ENCODE measurements around the gene PROZ. TPM values are rescaled to one million over a fixed set of nuclear protein-coding genes. Genes with fewer than 3 reads are reported as not detected.
A peak's percentile ranks its signal among the peaks of the same experiment; 100 is the strongest.

PROZ gene
- total and polyA plus RNA-seq, 2 of the 13 experiments (the other 11 are each of a cell fraction or from before 2014, with no cell fraction given), result 5.6 to 22.5 TPM

DNA sequence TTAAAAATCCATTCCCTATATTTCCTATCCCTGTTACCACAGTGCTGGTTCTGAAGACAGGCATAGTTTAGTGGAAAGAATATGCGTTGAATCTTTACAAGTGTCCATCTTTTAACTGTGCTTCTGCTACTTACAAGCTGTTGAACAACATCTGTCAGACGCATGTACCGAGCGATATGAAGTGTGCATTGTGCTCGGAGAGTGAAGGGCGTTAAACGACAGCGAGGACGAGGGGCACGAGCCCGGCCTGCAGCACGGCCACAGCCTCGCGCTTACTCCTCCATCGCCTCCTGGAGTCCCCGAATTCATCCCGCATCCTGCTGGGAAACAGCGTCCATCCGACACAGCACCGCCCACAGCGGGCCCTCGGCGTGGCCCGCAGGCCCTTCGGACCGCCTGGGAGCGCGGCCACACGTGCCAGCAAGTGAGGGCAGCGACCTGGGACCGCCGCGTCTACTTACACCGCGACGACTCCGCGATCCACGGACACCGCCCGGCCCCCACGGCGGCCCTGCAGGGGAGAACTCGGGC is 49.5 kb downstream of the PROZ start (continued):
- TF ChIP-seq, protein P1, sequence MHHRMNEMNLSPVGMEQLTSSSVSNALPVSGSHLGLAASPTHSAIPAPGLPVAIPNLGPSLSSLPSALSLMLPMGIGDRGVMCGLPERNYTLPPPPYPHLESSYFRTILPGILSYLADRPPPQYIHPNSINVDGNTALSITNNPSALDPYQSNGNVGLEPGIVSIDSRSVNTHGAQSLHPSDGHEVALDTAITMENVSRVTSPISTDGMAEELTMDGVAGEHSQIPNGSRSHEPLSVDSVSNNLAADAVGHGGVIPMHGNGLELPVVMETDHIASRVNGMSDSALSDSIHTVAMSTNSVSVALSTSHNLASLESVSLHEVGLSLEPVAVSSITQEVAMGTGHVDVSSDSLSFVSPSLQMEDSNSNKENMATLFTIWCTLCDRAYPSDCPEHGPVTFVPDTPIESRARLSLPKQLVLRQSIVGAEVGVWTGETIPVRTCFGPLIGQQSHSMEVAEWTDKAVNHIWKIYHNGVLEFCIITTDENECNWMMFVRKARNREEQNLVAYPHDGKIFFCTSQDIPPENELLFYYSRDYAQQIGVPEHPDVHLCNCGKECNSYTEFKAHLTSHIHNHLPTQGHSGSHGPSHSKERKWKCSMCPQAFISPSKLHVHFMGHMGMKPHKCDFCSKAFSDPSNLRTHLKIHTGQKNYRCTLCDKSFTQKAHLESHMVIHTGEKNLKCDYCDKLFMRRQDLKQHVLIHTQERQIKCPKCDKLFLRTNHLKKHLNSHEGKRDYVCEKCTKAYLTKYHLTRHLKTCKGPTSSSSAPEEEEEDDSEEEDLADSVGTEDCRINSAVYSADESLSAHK (CRISPR knock-in tag; IDR thresholded peaks at IDR 0.05; ENCODE audit: borderline replicate concordance), result peak; percentile 42; the same call in 1 of the 2 replicates
- TF ChIP-seq, protein P2, sequence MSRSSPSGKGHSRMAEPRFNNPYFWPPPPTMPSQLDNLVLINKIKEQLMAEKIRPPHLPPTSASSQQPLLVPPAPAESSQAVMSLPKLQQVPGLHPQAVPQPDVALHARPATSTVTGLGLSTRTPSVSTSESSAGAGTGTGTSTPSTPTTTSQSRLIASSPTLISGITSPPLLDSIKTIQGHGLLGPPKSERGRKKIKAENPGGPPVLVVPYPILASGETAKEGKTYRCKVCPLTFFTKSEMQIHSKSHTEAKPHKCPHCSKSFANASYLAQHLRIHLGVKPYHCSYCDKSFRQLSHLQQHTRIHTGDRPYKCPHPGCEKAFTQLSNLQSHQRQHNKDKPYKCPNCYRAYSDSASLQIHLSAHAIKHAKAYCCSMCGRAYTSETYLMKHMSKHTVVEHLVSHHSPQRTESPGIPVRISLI (CRISPR knock-in tag; IDR thresholded peaks at IDR 0.05; ENCODE audit: borderline replicate concordance), result no peak
- TF ChIP-seq, protein P3, sequence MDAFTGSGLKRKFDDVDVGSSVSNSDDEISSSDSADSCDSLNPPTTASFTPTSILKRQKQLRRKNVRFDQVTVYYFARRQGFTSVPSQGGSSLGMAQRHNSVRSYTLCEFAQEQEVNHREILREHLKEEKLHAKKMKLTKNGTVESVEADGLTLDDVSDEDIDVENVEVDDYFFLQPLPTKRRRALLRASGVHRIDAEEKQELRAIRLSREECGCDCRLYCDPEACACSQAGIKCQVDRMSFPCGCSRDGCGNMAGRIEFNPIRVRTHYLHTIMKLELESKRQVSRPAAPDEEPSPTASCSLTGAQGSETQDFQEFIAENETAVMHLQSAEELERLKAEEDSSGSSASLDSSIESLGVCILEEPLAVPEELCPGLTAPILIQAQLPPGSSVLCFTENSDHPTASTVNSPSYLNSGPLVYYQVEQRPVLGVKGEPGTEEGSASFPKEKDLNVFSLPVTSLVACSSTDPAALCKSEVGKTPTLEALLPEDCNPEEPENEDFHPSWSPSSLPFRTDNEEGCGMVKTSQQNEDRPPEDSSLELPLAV (CRISPR knock-in tag; conservative IDR thresholded peaks at IDR 0.05; ENCODE audit: low read depth), result no peak
- TF ChIP-seq FOXP1 (IDR thresholded peaks at IDR 0.05) (no peak), FOXP1 (CRISPR knock-in tag; IDR thresholded peaks at IDR 0.05) (no peak), SIX1 (CRISPR knock-in tag; IDR thresholded peaks at IDR 0.05; ENCODE audit: borderline replicate concordance) (no peak), GZF1 (CRISPR knock-in tag; IDR thresholded peaks at IDR 0.05) (no peak), FOXM1 (CRISPR knock-in tag; IDR thresholded peaks at IDR 0.05) (peak; percentile 48; the same call in 1 of the 2 replicates), ZNF160 (CRISPR knock-in tag; IDR thresholded peaks at IDR 0.05) (no peak), ZNF878 (CRISPR knock-in tag; IDR thresholded peaks at IDR 0.05) (no peak), ZNF383 (CRISPR knock-in tag; IDR thresholded peaks at IDR 0.05; ENCODE audit: borderline replicate concordance) (no peak)
- TF ChIP-seq, protein P4, sequence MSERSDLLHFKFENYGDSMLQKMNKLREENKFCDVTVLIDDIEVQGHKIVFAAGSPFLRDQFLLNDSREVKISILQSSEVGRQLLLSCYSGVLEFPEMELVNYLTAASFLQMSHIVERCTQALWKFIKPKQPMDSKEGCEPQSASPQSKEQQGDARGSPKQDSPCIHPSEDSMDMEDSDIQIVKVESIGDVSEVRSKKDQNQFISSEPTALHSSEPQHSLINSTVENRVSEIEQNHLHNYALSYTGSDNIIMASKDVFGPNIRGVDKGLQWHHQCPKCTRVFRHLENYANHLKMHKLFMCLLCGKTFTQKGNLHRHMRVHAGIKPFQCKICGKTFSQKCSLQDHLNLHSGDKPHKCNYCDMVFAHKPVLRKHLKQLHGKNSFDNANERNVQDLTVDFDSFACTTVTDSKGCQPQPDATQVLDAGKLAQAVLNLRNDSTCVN (CRISPR knock-in tag; IDR thresholded peaks at IDR 0.05; ENCODE audit: borderline replicate concordance), result peak; percentile 2; the same call in 1 of the 2 replicates
- TF ChIP-seq, protein P5, sequence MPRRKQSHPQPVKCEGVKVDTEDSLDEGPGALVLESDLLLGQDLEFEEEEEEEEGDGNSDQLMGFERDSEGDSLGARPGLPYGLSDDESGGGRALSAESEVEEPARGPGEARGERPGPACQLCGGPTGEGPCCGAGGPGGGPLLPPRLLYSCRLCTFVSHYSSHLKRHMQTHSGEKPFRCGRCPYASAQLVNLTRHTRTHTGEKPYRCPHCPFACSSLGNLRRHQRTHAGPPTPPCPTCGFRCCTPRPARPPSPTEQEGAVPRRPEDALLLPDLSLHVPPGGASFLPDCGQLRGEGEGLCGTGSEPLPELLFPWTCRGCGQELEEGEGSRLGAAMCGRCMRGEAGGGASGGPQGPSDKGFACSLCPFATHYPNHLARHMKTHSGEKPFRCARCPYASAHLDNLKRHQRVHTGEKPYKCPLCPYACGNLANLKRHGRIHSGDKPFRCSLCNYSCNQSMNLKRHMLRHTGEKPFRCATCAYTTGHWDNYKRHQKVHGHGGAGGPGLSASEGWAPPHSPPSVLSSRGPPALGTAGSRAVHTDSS (CRISPR knock-in tag; conservative IDR thresholded peaks at IDR 0.05), result no peak
- TF ChIP-seq, protein P6, sequence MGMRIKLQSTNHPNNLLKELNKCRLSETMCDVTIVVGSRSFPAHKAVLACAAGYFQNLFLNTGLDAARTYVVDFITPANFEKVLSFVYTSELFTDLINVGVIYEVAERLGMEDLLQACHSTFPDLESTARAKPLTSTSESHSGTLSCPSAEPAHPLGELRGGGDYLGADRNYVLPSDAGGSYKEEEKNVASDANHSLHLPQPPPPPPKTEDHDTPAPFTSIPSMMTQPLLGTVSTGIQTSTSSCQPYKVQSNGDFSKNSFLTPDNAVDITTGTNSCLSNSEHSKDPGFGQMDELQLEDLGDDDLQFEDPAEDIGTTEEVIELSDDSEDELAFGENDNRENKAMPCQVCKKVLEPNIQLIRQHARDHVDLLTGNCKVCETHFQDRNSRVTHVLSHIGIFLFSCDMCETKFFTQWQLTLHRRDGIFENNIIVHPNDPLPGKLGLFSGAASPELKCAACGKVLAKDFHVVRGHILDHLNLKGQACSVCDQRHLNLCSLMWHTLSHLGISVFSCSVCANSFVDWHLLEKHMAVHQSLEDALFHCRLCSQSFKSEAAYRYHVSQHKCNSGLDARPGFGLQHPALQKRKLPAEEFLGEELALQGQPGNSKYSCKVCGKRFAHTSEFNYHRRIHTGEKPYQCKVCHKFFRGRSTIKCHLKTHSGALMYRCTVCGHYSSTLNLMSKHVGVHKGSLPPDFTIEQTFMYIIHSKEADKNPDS (CRISPR knock-in tag; IDR thresholded peaks at IDR 0.05), result 0 out of 2 replicates have a peak, but pooled peaks have one; percentile 3
- TF ChIP-seq, protein P7, sequence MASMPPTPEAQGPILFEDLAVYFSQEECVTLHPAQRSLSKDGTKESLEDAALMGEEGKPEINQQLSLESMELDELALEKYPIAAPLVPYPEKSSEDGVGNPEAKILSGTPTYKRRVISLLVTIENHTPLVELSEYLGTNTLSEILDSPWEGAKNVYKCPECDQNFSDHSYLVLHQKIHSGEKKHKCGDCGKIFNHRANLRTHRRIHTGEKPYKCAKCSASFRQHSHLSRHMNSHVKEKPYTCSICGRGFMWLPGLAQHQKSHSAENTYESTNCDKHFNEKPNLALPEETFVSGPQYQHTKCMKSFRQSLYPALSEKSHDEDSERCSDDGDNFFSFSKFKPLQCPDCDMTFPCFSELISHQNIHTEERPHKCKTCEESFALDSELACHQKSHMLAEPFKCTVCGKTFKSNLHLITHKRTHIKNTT (CRISPR knock-in tag; IDR thresholded peaks at IDR 0.05), result no peak
- TF ChIP-seq, protein P8, sequence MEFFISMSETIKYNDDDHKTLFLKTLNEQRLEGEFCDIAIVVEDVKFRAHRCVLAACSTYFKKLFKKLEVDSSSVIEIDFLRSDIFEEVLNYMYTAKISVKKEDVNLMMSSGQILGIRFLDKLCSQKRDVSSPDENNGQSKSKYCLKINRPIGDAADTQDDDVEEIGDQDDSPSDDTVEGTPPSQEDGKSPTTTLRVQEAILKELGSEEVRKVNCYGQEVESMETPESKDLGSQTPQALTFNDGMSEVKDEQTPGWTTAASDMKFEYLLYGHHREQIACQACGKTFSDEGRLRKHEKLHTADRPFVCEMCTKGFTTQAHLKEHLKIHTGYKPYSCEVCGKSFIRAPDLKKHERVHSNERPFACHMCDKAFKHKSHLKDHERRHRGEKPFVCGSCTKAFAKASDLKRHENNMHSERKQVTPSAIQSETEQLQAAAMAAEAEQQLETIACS (CRISPR knock-in tag; IDR thresholded peaks at IDR 0.05), result no peak

Measured in HepG2 (cell line).